ENCODE results near the gene GRWD1.

GRWD1 gene

GRCh38 chr19:48461651-48461981 is 15.8 kb downstream of the GRWD1 start:
- no peak for DNase-seq

GRCh38 chr19:48461982-48462655 is 16.3 kb downstream of the GRWD1 start:
- no peak for DNase-seq

GRCh38 chr19:48465215-48465614 is 19.4 kb downstream of the GRWD1 start:
- no peak for DNase-seq

- no peak for DNase-seq
Measured at GRCh38 chr19:48466561-48467325, 21.0 kb downstream of the GRWD1 start.

GRCh38 chr19:48468772-48469288 is 23.0 kb downstream of the GRWD1 start:
- peak; percentile 99 for DNase-seq

- DNase-seq, result peak; percentile 23
Measured at GRCh38 chr19:48469289-48469881, 23.6 kb downstream of the GRWD1 start, which contains the start of gene CYTH2. CYTH2 (plus strand) TSS chr19:48469369; CDS start chr19:48469508, 139 bp downstream.

- DNase-seq, result no peak
Measured at GRCh38 chr19:48469934-48470680, 24.3 kb downstream of the GRWD1 start.

- no peak for DNase-seq
Measured at GRCh38 chr19:48470856-48471255, 25.1 kb downstream of the GRWD1 start.

- DNase-seq, result no peak
Measured at GRCh38 chr19:48471836-48472235, 26.1 kb downstream of the GRWD1 start.

GRCh38 chr19:48473161-48473966 is 27.6 kb downstream of the GRWD1 start:
- no peak for DNase-seq

- no peak for DNase-seq
Measured at GRCh38 chr19:48474084-48474592, 28.4 kb downstream of the GRWD1 start.

GRCh38 chr19:48475369-48476068 is 29.7 kb downstream of the GRWD1 start:
- no peak for DNase-seq

GRCh38 chr19:48476176-48476575 is 30.4 kb downstream of the GRWD1 start:
- DNase-seq, result no peak

GRCh38 chr19:48477067-48477685 is 31.4 kb downstream of the GRWD1 start:
- no peak for DNase-seq

- no peak for DNase-seq
Measured at GRCh38 chr19:48477698-48478338, 32.0 kb downstream of the GRWD1 start.

- no peak for DNase-seq
Measured at GRCh38 chr19:48478339-48479256, 32.8 kb downstream of the GRWD1 start.

- no peak for DNase-seq
Measured at GRCh38 chr19:48479686-48480085, 33.9 kb downstream of the GRWD1 start.

GRCh38 chr19:48480183-48480557 is 34.4 kb downstream of the GRWD1 start:
- no peak for DNase-seq
